HG02852 (cell line): ENCODE data around the gene P2RX3.
"Not testable (repeated sequence)": the region's sequence is repeated elsewhere in the genome, so short reads cannot be mapped to it uniquely, and the experiment has no call there.

Experiments
- ATAC-seq: cut with Tn5 transposase; IDR thresholded peaks from one replicate; pipeline ENCODE4 v1.9.1; 2021; ENCODE audit warnings: mild to moderate bottlenecking, moderate library complexity; ENCODE audit not compliant: unreplicated experiment

The P2RX3 gene

GRCh38 chr11:57348052-57348451 is 9.9 kb downstream of the P2RX3 start:
- ATAC-seq, result no peak

GRCh38 chr11:57348636-57349313 is 10.6 kb downstream of the P2RX3 start:
- ATAC-seq, result no peak

GRCh38 chr11:57349491-57350274 is 11.5 kb downstream of the P2RX3 start:
- peak; percentile 52 for ATAC-seq

- no peak for ATAC-seq
Measured at GRCh38 chr11:57353036-57353435, 14.9 kb downstream of the P2RX3 start.

DNA sequence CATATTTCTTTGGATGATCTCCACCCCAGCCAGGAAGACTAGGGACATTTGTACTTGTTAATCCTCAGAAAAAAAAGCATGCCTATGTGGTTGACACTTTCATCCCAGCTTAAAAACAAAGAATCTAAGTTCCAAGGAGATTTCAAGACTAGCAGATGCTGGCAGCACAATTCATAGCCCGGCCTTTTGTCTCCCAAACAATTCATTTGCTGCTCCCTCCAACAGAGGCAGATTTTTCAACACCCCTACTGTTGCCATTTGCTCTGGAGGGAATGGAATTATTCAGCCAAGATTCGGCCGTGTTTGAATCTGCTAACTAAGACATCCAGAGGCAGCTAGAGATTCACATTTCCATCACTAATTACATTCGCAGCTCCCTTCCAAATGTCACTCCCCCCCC is 15.3 kb downstream of the P2RX3 start:
- ATAC-seq, result no peak

- ATAC-seq, result no peak
Measured at GRCh38 chr11:57353852-57354251, 15.7 kb downstream of the P2RX3 start.

- ATAC-seq, result no peak
Measured at GRCh38 chr11:57354699-57355098, 16.5 kb downstream of the P2RX3 start.

- no peak for ATAC-seq
Measured at GRCh38 chr11:57356268-57356667, 18.1 kb downstream of the P2RX3 start.

DNA sequence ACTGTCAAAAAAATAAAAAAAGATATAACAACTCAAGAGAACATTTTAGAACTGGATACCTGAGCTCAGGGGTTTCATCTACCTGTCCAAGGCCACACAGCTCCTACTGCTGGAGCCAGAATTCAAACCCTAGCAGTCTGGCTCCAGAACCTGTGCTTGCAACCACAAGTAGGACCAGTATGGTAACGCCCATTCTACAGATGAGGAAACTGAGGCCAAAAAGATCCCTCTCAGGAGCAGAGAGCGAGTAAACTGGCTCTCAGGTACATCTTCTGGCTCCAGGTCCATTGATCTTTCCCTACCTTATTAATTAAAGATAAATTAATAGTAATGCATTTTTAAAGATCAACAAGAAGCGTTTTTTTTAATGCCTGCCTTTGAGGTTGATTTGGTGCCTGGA is 19.2 kb downstream of the P2RX3 start:
- no peak for ATAC-seq

DNA sequence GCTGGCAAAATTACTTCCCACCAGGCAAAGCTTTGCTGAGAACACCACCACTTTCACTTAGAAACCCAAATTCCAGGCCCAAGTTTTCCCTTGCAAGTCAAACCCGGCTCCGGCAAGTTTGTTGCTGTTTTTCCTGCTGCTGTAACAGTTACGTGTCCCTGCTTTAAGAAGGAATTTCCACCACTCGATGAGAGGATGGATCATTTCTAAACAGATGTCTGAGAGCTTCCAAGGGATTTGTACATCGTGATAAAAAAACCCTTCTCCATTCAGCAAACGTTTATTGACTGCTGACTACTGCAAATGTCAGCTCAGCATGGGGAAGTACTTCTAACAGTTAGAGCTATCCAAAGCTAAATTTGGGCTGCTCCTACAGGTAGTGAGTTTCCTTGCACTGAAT is 19.7 kb downstream of the P2RX3 start:
- no peak for ATAC-seq

DNA sequence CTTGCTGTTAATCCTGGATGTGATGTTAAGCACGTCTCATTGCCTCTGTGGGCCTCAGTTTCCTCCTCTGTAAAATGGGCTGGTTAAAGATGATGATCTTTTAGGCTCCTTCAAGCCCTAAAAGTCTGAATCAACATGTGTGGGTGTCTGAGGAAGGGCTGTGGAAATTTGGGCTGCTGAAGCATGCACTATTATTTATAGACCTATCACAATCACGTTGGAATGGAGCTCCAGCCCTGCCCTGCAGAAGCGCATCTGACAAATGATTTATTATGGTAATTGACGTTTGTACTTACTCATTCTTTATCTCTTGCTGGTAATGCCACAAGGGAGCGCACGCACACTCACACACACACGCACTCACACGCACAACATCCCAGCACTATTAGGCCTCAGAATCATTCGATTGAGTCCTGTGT is 20.4 kb downstream of the P2RX3 start:
- ATAC-seq, result no peak

DNA sequence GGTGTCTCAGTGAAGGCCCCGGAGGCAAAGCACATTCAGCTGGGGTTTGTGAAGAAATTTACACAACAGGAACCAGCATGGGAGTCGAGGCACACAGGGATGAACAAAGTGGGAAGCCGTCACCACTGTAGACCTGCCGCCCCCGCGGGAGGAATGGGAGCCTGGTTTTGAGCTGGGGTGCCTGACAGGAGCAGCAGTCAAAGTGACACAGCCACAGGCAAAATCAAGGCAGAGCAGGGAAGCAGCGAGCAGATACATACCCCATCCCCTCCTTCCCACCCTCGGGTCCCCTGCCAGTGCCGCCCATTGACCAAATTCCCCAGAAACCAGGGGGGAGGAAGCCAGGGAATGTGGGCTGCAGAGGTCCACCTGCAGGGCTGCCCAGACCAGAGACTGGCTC is 20.8 kb downstream of the P2RX3 start:
- no peak for ATAC-seq

- ATAC-seq, result no peak
Measured at GRCh38 chr11:57359396-57359795, 21.2 kb downstream of the P2RX3 start.

DNA sequence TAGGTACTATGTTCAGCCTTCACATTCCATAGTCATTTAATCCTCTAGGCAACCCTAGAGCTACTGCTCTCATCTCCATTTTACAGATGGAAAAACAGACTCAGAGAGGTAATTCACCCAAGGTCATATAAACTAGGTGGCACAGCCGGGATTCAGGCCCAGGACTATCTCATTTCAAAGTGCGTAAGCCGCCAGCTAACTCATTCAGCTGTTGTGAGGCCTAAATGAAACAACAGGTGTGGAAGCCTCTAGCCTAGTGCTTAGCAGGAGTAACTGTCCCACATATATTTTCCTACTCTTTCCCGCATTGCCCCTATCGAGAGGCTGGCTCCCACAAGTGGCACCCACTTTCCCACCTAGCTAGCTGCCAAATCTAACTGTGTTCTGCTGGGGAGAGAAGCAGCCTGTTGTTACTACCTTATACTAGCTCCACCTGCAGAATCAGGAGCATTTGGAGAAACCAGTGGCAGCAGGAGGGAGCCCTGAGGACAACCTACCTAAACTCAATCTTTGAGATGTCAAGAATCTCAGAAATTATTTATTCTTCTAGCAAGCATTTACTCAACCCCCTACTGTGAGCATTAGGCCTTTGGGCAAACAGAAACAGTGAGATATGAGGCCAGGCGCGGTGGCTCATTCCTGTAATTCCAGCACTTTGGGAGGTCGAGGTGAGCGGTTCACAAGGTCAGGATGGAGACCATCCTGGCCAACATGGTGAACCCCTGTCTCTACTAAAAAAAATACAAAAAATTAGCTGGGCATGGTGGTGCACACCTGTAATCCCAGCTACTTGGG is 21.9 kb downstream of the P2RX3 start:
- no peak for ATAC-seq

DNA sequence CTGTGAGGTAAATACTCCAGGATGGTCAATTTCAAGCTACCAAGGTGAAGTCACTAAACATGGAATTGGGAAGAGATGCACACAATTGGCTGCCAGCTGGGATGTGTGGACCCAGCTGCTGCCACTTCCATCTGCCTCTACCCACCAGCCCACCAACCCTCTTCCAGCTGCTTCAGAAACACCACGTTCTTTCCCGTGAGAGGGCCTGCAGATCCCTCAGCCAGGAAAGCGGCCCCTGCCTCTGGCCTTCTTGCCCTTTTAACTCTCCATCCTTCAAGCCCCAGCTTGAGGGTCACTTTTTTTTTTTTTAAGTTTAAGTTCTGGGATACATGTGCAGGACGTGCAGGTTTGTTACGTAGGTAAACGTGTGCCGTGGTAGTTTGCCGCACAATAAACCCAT is 22.8 kb downstream of the P2RX3 start:
- ATAC-seq, result no peak

GRCh38 chr11:57361420-57361819 is 23.3 kb downstream of the P2RX3 start:
- ATAC-seq, result not testable (repeated sequence)

GRCh38 chr11:57361926-57362325 is 23.8 kb downstream of the P2RX3 start:
- ATAC-seq, result no peak

DNA sequence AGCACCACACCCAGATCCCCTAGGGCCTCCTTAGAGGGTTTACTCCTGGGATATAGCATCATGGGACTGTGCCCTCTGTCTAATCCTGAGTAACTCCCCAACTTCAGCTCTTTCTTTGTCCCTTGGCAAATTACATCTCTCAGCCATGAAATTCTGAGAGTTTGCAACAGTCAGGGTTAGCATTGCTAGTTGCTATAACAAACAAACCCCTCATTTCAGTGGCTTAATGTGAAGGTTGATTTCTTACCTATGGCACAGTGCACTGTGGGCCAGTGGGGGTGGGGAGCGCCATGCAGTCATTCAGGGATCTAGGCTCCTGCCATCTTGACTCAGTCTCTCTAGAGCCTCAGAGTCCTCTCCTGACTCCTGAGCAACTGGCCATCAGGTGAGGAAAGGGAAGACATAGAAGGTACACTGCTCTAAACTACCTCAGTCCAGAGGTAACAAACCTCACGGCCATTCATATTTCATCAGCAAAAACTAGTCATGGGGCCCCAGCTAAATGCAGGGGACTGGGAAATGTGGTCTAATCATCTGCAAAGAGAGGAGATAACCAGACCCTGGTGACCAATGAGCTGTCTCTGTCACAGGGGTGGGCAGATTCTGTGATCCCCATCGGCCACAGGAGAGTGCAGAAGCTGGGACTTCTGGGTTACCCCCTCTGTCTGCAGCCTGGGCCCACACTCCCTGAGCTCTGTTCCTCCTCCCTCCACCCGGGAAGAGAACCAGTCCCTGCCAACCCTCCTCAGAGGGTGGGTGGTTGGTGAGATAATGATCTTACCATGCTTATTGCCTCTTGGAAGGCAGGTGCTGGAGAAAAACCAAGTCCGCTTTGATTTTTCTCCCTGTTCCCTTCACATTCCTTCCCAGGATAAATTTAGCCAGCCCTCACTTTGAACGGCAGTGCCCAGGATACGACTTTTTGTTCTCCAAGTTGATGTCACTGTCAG is 25.3 kb downstream of the P2RX3 start:
- no peak for ATAC-seq

DNA sequence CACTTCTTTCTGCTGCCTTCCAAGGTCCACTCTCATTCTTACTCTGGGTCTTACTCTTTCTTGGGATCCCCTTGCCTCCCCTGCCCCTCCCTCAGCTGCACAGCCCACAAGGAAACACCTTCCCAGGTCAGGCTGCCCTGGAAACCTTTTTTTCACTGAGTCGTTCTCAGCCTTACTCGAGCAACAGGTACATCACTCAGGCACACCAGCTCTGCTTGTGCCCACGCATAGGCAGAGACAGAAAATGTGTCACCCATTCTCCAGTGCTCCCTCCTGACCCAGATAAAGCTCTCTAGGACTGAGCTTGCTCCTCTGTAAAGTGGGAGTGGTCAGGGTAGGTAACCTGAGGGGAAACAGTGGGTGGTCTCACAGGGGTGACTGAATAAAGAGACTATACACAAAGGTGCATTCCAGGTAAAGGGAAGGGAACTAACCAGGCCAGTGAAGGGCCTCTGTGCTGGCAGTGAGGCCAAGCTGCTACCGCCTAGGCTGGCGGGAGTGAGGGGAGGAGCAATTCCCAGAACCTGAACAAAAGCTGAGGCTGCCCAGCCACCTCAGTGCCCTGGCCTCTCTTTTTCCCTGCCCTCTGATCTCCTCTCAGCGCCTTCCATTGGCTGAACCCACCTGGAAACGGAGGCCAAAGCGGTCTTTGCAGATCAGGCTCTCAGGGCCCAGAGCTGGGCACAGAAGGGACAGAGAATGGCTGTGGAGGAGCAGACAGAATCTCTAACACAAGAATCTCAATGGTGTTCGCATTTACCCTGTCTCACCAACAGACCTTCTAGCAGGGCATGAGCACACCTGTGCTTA is 26.9 kb downstream of the P2RX3 start:
- no peak for ATAC-seq
